TTC549 (cell line): Measurements from ENCODE around the gene ADAMTS16.

Experiments
- FAIRE-seq: peaks from 2 replicates; lab custom pipeline; 2012; peaks lifted over from hg19 to GRCh38; lab: Jason Lieb, UNC

The ADAMTS16 gene

DNA sequence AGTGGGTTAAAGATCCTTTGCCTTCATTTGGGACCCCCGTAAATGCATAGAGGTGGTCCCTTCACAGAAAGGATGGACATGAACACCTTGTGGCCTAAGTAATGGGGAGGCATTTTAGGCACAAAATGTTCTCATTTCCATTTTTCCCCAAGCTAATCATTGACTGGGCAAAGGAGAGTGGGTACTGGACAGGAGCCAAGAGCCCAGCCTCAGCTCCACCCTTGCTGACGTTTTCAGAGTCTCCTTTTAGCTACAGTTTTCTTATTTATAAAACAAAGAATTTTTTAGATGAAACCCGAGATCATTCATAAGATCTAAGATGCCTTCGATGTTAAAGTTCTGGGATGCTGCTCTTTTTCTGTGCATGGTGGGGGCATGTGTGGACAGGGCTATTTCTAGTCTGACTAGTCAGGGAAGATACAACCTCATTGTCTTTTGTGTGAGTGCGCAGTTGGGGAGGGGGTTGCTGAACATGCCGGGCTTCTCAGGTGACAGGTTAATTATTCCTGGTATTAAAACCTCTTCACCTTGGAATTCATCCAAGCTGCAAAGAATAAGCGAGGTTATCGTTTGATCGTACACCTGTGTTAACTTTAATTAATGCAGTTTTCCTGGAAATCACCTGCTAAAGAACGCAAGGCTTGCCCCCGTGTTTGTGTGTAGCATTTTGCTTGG lies 48.4 kb downstream of the ADAMTS16 start:
- FAIRE-seq: no peak

DNA sequence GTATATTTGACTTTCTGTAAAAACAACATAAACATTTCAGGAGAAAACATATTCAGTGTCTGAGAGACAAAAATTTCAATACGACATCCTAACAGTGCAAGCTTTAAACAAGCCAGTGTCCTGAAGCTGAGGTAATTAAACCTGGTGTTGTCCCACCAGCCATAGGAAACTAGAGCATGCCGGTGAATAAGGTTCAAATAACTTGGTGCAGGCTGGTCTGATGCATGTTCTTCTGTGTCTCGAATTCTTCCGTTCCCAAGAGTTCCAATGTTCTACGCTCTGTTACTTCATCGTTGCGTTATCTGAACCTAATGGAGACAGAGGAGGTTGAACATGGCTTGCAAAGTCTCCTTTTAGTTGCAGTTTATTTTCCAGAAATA lies 48.9 kb downstream of the ADAMTS16 start:
- no peak for FAIRE-seq

DNA sequence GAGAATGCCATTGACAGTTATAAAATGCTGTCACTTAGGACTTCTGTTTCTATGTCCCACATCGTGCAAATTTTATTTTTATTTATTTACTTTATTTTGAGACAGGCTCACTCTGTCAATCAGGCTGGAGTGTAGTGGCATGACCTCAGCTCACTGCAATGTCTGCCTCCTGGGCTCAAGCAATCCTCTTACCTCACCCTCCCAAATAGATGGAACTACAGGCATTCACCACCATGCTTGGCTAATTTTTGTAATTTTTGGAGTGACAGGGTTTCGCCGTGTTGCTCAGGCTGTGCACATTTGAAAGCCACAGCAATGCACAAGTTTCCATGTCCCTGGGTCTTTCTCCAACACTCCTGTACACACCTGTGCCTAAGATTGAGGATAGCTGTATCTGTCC lies 51.8 kb downstream of the ADAMTS16 start:
- no peak for FAIRE-seq

DNA sequence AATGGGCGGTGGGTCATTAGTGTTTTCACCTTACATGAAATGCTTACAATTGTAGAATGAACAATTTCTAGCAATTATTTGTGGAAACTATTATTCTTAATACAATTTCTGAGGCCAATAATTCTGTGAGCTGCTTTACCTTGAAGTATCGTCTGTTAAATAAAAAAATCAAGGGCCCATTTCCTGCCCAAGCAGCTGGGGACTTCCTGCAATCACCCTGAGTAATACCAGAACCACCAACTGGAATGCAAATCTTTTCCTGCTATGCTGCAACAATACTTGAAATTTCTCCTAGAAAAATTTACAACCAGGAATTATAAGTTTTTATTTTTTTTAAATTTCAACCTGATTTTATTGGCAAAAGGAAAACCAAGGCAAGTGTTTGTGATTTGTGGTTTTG lies 52.6 kb downstream of the ADAMTS16 start:
- no peak for FAIRE-seq

GRCh38 chr5:5195128-5195918 lies 55.2 kb downstream of the ADAMTS16 start:
- no peak for FAIRE-seq

DNA sequence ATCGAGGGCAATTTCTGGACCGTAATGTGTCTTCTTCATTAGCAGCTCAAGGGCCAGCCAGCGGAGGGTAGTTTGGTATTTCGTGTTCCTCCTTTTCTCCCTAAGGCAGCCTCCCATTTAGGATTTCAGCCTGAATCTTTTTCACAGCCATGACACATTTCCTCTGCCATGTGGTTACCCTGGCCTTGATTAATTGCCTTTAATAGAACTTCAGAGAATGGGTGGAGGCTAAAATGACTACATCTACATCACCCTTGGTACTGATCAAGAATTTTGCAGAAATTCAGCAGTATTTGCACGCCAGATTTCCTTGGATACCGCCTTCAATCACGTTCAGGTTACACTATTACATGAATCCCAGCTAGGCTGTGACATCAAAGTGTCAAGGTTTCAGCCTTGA lies 58.0 kb downstream of the ADAMTS16 start:
- FAIRE-seq: no peak

GRCh38 chr5:5198815-5199214 lies 58.7 kb downstream of the ADAMTS16 start:
- FAIRE-seq: no peak

- FAIRE-seq: no peak
Observed at GRCh38 chr5:5199495-5199894, 59.4 kb downstream of the ADAMTS16 start.

DNA sequence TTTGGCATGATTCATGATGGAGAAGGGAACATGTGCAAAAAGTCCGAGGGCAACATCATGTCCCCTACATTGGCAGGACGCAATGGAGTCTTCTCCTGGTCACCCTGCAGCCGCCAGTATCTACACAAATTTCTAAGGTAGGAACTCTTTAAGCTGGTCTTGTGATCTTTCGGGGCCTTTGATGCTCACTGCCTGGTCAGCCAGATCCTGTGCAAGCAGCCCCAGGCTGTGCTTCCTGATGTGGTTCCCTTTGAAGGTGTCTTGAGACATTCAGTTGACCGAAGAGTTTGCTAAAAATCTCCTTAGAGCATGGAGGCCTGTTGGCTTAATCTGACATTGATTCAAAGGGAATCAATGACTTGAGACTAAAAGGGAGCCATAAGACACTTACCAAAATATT lies 60.0 kb downstream of the ADAMTS16 start:
- FAIRE-seq: no peak

DNA sequence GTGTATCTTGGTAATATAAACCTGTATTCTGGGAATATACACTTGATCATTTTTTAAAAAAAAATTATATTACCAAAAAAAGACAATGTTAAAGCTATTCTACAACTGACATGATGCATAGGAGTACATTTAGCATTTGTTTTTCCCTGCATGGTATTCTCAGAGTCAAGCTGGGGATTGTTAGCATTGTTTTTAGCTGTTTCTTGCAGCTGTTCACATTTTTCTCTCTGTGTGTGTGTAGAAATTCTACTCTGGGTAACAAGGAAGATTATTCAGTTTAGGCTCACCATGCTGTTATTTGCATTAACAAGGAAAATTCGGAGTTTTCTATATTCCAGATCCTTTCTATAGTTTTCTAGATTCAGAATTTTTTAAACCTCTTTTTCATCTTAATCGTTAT lies 62.2 kb downstream of the ADAMTS16 start:
- no peak for FAIRE-seq

DNA sequence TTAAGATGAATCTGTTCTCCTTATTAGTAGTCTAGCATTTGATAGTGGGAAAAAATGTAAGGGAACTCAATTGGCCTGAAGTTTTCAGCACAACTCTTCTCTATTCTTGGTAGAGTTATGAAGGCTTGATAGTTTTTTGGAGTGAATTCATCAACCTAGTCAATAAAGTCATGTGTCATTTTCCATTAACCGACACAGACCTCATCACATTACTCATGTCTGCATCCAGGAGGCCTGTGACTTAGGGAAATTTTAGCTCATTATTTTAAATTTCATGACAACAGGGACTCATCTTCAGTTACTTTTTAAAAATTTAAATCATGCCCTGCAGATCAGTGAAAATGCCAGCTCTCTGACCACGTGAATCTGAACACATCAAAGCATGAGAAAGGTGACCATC lies 63.3 kb downstream of the ADAMTS16 start:
- FAIRE-seq: no peak

DNA sequence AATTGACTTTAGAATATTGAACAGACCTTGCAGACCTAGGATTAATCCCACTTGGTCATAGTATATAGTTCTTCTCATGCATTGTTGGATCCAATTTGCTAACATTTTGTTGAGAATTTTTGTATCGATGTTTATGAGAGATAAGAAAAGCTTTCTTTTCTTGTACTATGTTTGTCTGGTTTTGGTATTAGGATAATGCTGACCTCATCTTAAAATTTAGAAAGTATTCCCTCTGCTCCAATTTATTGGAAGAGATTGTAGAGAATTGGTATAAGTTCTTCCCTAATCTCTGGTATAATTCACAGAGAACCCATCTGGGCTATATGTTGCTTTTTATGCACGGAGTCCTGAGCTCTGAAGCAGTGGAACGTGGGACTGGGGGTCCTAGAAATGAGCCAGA lies 67.7 kb downstream of the ADAMTS16 start:
- no peak for FAIRE-seq

- FAIRE-seq: no peak
Observed at GRCh38 chr5:5209089-5209488, 69.0 kb downstream of the ADAMTS16 start.

GRCh38 chr5:5209510-5210286 lies 69.6 kb downstream of the ADAMTS16 start:
- FAIRE-seq: no peak

DNA sequence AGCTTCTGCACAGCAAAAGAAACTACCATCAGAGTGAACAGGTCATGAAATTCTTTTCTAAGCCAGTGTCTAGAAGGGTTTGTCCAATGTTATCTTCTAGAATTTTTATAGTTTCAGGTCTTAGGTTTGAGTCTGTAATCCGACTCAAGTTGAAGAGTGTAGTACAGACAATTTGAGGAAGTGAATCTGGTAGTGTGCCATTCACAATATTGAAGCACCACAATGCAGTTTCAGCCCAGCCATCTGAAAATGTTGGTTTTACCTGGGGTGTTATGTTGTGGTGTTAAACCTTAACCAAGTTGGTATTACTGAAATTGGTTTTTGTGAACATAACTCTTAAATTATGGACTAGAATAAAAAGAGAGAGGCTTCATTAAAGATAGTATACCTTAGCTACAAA lies 77.2 kb downstream of the ADAMTS16 start:
- no peak for FAIRE-seq

GRCh38 chr5:5218396-5218795 lies 78.3 kb downstream of the ADAMTS16 start:
- no peak for FAIRE-seq

DNA sequence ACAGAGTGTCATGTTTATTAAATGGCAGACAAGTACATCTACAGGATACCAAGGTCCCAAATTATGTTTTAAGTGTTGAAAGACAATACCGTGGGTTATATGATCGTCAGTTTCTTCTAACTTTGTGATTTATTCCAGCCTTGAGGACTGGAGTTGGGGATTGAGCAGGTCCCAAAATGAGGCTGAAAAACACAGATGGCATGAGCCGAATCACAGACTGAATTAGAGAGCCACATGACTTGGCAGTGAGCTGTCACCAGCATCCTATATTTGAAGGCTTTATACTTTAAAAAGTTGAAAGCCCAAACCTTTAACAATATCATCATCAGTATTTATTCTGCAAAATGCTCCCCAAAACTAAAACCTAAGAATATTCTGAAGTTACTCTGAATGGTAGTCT lies 79.4 kb downstream of the ADAMTS16 start:
- FAIRE-seq: no peak

- FAIRE-seq: no peak
Observed at GRCh38 chr5:5220901-5221631, 80.9 kb downstream of the ADAMTS16 start.

- no peak for FAIRE-seq
Observed at GRCh38 chr5:5221724-5222123, 81.6 kb downstream of the ADAMTS16 start.

GRCh38 chr5:5231576-5231975 lies 91.4 kb downstream of the ADAMTS16 start:
- no peak for FAIRE-seq

GRCh38 chr5:5234912-5235311 lies 94.8 kb downstream of the ADAMTS16 start:
- FAIRE-seq: no peak

- no peak for FAIRE-seq
Observed at GRCh38 chr5:5235685-5236084, 95.6 kb downstream of the ADAMTS16 start.

DNA sequence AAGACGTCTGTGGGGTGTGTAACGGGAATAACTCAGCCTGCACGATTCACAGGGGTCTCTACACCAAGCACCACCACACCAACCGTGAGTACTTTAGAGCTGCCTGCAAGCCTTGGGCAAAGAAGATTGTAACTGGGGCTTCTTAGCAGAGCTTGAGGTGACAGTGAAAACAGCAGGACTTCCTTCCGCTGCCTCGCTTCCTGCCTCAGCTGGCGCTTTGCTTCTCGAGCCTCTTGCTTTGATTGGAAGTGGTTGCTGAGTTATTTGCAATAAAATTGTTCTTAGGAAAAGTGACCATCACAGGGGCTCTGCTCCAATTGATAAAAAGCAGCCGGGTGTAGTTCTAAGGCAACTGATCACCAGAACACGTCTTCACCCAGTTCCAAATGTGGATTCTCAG lies 99.1 kb downstream of the ADAMTS16 start:
- FAIRE-seq: no peak
